HG03108 (cell line): ENCODE data around the gene TLDC2.
"Not testable (repeated sequence)": the region's sequence is repeated elsewhere in the genome, so short reads cannot be mapped to it uniquely, and the experiment has no call there.

ENCODE experiments used
- ATAC-seq: cut with Tn5 transposase; IDR thresholded peaks from one replicate; pipeline ENCODE4 v1.9.1; 2021; ENCODE audit warnings: moderate library complexity; ENCODE audit not compliant: unreplicated experiment

Gene TLDC2

DNA sequence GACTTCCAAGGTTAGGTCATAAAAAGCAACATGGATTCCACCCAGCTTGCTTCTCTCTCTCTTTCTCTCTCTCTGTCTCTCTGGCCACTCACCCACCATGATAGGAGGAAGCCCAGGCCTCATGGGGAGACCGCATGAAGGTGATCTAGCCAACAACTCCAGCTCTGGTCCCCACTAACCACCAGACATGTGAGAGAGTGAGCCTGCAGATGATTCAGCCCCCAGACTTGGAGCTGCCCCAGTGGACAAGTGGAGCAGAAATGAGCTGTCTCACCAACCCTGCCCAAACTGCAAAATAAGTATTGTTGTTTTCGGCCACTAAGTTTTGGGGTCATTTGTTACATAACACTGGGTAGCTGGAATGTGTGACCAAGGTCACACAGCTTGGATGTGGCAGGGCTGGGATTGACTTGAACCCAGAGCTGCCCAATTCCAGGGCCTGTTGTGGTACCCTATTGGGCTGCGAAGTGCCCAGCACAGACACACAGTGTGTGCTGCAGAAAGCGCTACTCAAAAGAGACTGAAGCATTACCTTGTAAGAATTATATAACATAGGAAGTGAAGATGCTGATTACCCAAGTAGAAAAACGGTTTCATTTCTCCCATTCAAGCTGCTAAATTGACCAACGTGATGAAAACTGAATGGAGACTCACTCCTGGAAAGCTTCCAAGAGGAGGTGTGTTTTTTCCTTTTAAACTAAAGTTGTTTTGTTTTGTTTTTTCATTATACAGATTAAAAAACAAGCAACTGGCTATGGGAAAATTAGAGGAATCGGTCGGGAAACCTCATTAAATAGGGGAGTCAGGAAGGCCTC, 9.1 kb upstream of the TLDC2 start:
- ATAC-seq: no peak

DNA sequence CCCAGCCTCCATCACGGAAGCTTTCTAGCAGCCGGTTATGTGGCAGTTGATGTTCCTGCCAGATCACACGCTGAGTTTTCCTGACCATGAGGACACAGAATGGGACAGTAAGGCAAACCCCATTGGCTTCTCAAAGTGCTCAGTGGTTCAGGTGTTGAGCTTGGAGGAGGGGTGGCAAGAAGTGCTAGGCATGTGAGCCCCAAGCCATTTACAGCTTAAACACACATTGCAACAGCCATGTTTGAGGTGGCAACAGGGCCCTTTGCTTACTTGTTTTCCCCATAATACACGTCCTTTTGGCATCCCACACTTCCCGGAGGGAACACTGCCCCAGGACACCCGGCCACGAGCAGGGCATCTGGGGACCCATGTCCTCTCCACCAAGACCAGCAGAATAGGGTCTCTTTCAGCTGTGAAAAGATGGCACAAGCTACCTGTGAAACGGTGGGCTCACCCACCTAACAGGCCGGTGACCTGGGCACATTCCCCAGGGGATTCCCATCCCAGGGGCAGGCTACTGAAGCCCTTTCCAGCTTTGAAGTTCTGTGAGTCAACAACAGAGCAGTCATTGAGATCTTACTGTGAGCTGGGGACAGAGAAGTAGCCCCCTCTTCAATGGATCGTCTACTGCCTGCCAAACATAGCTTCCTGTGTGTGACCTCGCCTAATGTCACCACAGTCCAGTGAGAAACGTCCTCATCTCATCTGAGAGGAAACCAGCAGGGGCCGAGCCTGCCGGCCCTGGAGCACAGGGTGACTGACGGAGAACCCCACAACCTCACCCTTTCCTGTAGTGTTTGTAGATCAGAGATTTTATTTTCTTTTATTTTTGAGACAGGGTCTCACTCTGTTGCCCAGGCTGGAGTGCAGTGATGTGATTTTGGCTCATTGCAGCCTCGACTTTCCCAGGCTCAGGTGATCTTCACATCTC, 4.0 kb upstream of the TLDC2 start:
- ATAC-seq: no peak

DNA sequence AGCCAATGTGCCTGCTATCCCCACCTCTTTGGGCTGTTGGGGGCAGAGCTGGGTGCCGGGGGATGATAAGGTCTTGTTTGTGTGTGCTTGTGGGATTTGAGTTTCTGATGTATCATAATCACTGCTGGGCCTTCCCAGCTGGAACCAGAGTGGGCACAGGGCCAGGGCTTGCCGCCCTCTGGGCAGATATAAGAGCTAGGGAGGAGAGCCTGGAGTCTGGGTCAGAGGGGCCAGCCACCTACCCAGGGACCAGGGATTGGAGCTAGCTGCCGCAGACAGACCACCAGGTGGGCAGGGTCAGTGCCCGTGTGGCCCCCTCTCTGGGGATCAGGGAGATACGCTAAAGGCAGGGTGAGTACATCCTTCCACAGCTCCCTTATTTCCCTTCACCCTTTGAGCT, 3.1 kb upstream of the TLDC2 start:
- ATAC-seq: no peak

DNA sequence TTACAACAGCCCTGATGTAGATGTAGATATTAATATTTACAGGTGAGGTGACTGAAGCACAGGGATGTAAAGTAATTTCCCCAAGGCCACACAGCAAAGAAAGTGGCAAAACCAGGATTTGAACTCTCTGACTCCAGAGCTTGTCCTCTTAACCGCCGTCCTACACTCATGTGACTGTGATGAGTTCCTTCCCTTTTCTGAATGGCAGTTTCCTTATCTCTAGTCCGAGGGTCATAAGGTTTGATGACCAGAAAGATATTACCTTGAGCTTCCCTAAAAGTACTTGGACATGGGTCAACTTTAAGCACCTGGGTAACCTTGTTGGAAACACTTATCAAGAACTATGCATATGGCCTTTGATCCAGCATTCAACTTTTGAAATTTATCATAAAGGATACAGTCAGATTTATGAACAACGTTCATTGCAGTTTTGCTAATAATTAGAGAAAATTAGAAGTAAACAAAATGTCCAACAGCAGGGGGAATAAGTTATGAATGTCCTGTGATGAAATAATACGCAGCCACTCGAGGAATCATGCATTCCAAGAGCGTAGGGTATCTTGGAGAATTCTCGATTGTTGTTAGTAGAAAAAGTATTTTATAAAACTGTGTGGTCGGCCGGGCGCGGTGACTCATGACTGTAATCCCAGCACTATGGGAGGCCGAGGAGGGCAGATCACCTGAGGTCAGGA, 2.3 kb upstream of the TLDC2 start:
- ATAC-seq: no peak

DNA sequence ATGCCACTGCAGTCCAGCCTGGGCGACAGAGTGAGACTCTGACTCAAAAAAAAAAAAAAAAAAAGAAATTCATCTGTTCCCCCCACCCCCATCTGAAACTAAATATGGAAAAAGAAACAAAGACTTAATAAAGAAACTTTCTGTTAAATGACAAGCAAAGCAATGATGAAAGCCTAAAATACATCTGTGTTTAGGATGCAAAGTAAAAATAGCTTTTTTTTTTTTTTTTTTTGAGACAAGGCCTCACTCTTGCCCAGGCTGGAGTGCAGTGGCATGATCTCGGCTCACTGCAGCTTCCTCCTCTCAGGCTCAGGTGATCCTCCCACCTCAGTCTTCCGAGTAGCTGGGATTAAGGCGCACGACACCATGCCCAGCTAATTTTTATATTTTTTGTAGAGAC, 845 bp upstream of the TLDC2 start:
- ATAC-seq: not testable (repeated sequence)

DNA sequence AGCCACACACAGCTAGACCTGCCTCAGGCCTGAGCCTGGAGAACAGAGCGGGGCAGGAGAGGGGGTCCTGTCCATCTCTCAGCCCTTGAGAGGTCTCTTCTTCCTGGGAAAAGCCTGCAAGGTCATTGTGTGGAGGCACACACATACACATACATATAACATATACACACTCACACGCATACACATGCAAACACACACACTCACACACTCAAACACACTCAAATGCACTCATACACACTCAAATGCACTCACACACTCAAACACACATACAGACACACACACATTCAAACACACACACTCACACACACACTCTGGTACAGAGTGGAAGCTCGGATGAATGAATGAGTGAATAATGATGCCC, 515 bp downstream of the TLDC2 start:
- no peak for ATAC-seq

DNA sequence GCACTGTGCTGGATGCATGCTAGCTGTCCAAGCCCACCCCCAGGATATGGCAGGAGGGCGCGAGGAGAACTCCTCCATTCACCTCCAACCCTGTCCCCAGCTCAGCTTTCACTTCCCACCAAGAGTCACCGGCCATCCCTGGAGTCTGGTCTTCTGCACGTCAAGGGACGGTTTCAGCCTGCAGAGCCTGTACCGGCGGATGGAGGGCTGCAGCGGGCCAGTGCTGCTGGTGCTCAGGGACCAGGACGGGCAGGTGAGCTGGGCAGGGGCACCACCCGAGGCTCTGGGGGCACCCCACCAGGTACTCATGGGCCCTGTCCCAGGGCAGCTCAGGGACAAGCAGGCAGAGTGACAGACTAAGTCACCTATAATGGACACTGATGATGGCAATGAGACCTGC, 3.0 kb downstream of the TLDC2 start:
- no peak for ATAC-seq

DNA sequence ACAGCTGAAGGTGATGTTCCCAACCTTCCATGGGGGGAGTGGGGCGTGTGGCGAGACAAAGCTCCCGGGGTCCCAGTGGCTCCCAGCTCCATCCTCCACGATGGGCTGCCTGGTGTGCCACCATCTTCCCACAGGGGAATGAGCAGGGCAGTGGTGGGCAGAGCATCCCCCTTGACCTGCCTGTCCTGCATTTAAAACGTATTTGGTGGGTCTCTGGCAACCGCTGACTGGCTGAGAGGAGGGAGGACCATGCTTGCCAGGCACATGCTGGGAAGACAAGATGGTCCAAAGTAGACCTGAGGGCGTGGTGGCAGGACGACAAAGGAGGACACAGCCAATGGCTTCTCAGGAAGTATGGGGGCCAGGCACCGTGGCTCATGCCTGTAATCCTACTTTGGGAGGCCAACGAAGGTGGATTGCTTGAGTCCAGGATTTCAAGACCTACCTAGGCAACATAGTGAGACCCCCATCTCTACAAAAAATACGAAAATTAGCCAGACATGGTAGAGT, 4.9 kb downstream of the TLDC2 start:
- no peak for ATAC-seq

DNA sequence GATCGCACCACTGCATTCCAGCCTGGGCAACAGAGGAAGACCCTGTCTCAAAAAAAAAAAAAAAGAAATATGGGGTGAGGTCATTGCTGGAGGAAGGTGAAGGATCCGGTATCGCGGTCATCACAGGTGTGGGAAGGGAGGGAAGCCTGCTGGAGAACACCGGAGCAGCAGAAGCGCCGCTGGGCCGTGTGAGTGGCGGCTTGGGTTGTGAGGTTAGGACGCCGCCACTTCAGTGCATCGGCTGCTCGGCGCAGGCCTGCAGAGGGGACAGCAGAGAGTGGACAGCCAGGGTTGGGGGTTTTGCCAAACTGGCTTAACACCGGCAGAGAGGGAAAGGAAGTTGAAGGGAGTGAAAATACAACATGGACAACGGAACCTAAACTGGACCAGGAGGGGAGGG, 5.4 kb downstream of the TLDC2 start:
- no peak for ATAC-seq

DNA sequence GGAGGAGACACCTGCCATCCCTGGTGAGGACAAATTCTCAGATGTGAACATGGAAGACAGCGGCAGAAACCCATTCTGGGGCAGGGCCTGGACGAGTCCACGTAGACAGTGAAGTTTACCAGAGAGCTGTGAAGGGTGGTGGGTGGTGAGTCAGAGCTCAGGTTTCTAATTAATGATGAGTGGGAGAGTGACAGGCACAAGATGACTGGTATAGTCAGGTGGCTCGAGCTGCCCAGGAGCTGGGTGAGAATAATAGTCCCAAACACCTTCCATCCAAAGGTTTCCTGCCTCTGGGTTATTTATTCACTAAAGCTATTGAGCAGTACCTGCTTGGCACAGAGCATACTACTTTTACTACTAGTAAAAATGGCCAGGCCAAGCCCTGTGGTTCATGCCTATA, 6.0 kb downstream of the TLDC2 start:
- no peak for ATAC-seq

DNA sequence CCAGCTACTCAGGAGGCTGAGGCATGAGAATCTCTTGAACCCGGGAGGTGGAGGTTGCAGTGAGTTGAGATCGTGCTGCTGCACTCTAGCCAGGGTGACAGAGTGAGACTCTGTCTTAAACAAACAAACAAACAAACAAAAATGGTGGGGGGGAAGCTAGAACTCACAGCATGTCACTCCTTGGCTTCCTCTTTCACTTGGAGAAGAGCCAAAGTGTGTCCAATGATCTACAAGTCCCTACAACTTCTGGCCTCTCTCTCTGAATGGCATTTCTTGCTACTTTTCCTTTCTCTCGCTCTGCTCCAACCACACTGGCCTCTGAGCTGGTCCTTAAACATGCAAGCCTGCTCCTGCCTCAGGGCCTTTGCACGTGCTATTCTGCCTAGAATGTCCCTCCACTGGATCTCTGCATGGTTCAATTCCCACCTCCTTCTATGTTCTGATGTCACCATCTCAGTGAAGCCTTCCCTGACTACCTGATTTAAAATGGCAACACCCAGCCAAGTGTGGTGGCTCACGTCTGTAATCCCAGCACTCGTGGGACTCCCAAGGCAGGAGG, 8.1 kb downstream of the TLDC2 start:
- no peak for ATAC-seq

DNA sequence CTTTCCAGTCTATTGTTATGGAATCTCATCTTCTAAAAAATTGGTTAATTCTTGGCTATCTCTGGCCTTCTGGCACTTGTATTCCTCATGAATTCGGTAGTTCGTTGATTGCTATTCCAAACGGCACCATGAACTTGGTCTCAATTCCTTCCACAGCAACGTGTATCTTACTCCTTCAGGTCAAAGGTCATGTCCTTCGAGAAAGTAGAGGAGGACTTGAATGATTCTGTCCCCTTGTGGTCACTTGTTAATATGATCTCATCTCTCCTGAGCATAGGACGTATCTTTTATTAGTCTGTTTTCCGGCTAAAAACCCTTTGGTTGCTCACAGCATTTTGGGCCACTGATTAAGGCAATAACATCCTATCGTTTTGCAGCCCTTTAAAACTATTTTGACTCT, 9.4 kb downstream of the TLDC2 start:
- no peak for ATAC-seq

DNA sequence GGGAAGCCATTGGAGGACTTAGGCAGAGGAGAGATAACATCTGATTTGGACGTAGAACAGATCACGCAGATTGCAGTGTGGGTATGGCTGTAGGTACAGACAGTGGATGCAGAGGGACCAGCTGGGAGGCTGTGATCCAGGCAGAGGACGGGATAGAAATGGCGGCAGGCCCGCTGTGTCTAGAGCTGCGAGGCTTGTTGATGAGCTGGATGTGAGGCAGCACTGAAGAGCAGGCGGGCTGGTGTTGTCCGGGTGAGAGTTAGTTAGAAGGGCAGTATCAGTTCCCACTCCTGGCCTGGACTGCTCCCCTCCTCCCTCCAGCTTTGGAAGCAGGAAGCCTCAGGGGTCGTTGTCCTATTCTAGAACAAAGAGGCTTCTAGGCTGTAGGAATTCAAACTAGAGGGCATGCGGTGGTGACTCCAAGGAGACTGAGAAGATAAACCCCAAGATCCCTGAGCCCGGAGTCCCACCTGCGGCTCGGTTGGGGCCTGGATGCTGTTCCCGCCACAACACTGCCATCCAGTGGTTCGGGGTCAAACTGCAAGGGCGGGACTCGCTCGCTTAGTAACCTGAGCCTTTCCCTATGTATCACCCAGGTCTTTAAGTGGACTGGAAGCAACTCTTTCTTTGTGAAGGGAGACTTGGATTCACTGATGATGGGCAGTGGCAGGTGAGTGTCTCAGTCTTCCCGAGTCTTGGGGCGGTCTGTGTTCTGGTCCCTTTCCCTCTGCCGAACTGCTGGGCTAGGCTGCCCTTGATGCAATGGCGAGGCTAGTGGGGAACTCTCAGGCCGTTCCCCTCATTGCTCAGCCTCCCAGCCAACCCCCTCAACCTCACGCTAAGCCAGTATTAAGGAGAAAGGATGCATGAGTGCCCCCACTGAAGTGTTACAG, 11.2 kb downstream of the TLDC2 start:
- no peak for ATAC-seq

DNA sequence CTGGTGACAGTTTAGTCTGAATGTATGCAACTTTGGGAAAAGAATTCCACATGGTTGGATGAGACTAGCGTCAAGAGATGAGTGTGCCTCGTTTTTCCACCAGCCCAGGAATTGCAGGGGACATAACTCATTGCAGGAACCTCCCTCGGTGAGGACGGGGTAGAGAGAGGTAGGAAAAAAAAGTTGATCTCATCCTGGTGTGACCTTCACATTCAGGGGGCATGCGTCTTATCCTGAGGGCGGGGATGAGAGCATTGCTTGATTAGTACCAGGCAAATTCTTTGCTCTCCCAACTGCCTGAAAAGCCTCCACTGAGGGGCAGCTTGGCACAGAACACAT, 11.8 kb downstream of the TLDC2 start:
- ATAC-seq: no peak

DNA sequence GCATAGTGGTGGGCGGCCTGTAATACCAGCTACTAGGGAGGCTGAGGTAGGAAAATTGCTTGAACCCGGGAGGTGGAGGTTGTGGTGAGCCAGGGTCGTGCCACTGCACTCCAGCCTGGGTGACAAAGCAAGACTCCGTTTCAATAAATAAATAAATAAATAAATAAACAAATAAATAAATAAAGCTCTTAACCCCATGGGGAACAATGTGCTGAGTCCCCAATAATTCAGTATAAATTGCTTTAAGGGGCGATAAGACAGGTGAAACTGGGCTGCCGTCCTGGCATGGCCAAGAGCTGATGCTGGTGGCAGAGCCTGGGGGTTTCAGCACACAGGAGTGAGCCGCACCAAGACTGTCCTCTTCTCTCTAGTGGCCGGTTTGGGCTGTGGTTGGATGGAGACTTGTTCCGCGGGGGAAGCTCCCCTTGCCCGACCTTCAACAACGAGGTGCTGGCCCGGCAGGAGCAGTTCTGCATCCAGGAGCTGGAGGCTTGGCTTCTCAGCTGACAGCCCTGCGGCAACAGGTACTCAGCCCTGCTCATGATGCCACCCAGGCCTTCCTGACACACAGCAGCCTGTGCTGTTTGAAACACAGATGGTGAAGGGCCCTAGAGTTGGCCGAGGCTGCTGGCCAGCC, 13.1 kb downstream of the TLDC2 start:
- no peak for ATAC-seq

DNA sequence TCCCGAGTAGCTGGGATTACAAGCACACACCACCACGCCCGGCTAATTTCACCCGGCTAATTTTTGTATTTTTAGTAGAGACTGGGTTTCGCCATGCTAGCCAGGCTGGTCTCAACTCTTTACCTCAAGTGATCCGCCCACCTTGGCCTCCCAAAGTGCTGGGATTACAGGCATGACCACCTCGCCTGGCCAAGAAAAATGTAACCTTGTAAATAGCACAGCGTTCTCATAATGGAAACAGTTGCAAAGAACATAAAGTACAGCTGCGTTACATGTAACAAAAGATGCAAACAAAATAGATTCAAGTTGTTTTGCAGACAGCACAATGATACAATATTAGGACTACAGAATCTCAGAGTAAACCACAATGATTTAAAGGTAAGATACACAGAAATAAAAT, 14.6 kb downstream of the TLDC2 start:
- ATAC-seq: no peak

DNA sequence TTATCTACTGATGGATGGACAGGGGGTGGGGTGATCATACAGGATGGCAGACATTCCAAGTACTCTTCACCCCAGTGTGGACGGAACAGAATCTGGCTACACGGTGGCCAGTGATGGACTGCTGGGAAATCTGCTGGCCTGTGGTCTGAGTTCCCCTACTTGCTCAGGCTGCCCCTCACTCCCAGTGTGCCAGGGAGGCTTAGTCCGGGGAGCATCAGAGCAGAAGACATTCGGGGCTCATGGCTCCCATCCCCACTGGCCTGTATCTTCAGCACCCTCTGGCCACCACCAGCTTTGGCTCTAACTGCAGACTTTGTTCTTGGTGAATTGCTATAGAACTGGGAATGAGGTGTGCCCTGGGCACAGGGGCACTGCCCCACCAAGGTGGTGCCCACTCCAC, 15.3 kb downstream of the TLDC2 start:
- no peak for ATAC-seq

DNA sequence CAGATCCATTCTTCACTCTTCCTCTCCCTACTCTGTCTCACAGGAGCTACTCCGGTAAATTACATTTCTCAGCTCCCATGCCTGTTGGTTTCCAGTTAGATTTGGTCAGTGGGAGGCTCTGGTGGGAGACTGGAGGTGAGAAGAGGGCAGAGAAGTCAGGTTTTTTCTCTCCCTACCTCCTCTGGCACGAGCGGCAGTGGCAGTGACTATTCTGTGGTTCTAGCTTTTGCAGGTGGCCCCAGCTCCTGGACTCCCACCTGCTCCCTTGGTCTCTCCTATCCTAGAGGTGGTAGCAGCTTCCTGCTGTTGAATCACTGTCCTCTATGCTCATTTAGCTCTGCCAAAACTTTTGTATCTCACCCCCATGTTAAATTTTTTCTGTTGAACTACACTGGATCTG, 17.9 kb downstream of the TLDC2 start:
- no peak for ATAC-seq

DNA sequence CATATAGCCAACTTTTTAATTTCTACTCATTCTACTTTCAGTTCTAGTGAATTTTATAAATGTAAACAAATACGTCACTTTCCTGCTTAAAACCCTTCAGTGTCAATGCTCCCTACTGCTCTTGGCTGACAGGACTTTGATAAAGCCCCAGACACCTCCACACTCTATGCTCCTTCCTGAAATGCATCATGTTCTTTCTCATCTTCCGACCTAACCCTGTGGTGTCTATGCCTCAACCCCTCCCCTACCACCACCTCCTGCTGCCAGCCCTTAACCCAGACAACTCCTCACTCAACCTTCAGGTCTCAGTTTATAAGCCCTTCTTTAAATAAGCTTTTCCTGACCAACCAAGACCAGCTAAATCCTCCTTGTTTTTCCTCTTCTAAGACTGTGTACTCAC, 19.1 kb downstream of the TLDC2 start:
- no peak for ATAC-seq

DNA sequence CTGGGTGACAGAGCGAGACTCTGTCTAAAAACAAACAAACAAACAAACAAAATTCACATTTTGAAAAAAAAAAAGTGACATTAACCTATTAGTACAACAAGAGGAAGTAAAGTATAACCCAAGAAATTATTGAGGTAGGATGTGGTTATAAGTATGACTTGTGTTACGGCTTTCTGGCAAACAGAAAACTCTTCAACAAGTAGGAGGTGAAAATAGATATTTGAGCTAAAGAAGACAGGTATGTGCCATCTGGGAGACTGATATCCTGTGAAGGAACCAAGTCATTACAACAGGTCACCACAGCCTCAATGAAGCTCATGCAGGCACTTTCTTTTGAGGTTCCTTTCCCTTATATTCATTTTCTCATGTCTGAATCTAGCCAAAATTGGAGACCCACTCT, 28.8 kb downstream of the TLDC2 start:
- ATAC-seq: no peak
